OCI-LY1 (cell line): ENCODE results near the gene CLDN20.

Source experiments
- EZH2 ChIP-seq: fragments of 200-600 bp; sonication (generic), shearing (Covaris generic); IDR thresholded peaks from 2 replicates; pipeline ENCODE4 v1.8.0; 2017; ENCODE audit warnings: borderline replicate concordance, mixed run types, mild to moderate bottlenecking, antibody characterized with exemption, low read length, moderate library complexity, mixed read lengths
- TF ChIP-seq, protein P1 (sequence below): fragments of 200-600 bp; sonication (generic), shearing (Covaris generic); IDR thresholded peaks from 2 replicates; pipeline ENCODE4 v1.5.1; 2017; ENCODE audit warnings: mild to moderate bottlenecking, antibody characterized with exemption, low read length, moderate library complexity, mixed read lengths

DNA sequence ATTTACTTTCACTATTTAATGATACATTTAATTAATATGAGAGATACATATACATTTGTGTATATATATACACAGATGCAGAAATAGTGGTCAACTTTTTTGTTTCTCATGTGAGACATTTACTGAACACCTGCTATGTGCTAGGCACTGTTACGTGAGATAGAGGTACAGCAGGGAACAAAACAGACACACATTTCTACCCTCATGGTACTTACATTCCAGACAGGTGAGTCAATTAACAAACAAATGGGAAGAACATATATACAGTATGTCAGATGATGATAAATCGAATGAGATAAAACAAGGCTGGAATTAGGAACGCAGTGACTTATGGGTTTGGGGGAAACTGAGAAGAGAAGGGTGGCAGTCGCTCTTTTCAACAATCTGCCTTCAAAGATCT, 45.3 kb downstream of the CLDN20 start:
- no peak for TF ChIP-seq EZH2
- TF ChIP-seq, protein P1, sequence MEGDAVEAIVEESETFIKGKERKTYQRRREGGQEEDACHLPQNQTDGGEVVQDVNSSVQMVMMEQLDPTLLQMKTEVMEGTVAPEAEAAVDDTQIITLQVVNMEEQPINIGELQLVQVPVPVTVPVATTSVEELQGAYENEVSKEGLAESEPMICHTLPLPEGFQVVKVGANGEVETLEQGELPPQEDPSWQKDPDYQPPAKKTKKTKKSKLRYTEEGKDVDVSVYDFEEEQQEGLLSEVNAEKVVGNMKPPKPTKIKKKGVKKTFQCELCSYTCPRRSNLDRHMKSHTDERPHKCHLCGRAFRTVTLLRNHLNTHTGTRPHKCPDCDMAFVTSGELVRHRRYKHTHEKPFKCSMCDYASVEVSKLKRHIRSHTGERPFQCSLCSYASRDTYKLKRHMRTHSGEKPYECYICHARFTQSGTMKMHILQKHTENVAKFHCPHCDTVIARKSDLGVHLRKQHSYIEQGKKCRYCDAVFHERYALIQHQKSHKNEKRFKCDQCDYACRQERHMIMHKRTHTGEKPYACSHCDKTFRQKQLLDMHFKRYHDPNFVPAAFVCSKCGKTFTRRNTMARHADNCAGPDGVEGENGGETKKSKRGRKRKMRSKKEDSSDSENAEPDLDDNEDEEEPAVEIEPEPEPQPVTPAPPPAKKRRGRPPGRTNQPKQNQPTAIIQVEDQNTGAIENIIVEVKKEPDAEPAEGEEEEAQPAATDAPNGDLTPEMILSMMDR = no peak
